Keratinocyte (primary cell): ENCODE data around the gene EME1. TPM values are rescaled to one million over a fixed set of nuclear protein-coding genes. Genes with fewer than 3 reads are reported as not detected.

Experiments used
- DNase-seq: peaks from one replicate; pipeline ENCODE4 v3.0.0-alpha.2; 2011; ENCODE audit warnings: low read depth, missing footprints, low spot score
- FAIRE-seq: peaks from 2 replicates; lab custom pipeline; 2011; peaks lifted over from hg19 to GRCh38; lab: Jason Lieb, UNC
- H2AFZ ChIP-seq: 2 replicates; pipeline ENCODE4 v1.6.0; 2012; ENCODE audit warnings: low read length, control low read depth, inconsistent platforms; ENCODE audit not compliant: control insufficient read depth
- H3K27ac ChIP-seq: 2 replicates; pipeline ENCODE4 v1.5.1; 2011; ENCODE audit warnings: low read length; ENCODE audit not compliant: control insufficient read depth, insufficient read depth
- H3K27me3 ChIP-seq: 3 replicates; pipeline ENCODE4 v1.6.0; 2011; ENCODE audit warnings: low read length; ENCODE audit not compliant: control insufficient read depth, insufficient read depth; ENCODE audit errors: extremely low read depth
- H3K36me3 ChIP-seq, 2 experiments: 2 replicates in 1 of 2; 3 replicates in 1 of 2; pipeline ENCODE4 v1.5.1; 2011; ENCODE audit warnings: low read length in 2 of 2, mild to moderate bottlenecking in 1 of 2; ENCODE audit not compliant: control insufficient read depth in 2 of 2, insufficient read depth in 2 of 2; ENCODE audit errors: extremely low read depth in 1 of 2
- H3K4me1 ChIP-seq: 3 replicates; pipeline ENCODE4 v1.5.1; 2011; ENCODE audit warnings: low read length; ENCODE audit not compliant: control insufficient read depth, insufficient read depth; ENCODE audit errors: extremely low read depth
- H3K4me2 ChIP-seq: 3 replicates; pipeline ENCODE4 v1.6.0; 2011; ENCODE audit warnings: low read depth, low read length; ENCODE audit not compliant: control insufficient read depth, insufficient read depth; ENCODE audit errors: extremely low read depth
- H3K4me3 ChIP-seq, 3 experiments: fragments of 200-600 bp in 1 of 3; sonication (generic) in 1 of 3; 2 replicates in 2 of 3; 3 replicates in 1 of 3; pipeline ENCODE4 v1.5.1; 2011 to 2016; ENCODE audit warnings: low read length in 3 of 3, mild to moderate bottlenecking in 3 of 3, control low read depth in 2 of 3, inconsistent platforms in 1 of 3, low read depth in 1 of 3, mixed read lengths in 1 of 3, mixed run types in 1 of 3, moderate library complexity in 1 of 3; ENCODE audit not compliant: control insufficient read depth in 2 of 3, insufficient read depth in 2 of 3; ENCODE audit errors: extremely low read depth in 1 of 3
- H3K79me2 ChIP-seq: 2 replicates; pipeline ENCODE4 v1.6.0; 2012; ENCODE audit warnings: low read length; ENCODE audit not compliant: control insufficient read depth, insufficient read depth
- H3K9ac ChIP-seq: 3 replicates; pipeline ENCODE4 v1.6.0; 2011; ENCODE audit warnings: low read length; ENCODE audit not compliant: control insufficient read depth, insufficient read depth; ENCODE audit errors: extremely low read depth
- H3K9me1 ChIP-seq: 3 replicates; pipeline ENCODE4 v1.6.0; 2011; ENCODE audit warnings: low read length; ENCODE audit not compliant: control insufficient read depth, insufficient read depth; ENCODE audit errors: extremely low read depth
- H3K9me3 ChIP-seq: 2 replicates; pipeline ENCODE4 v1.5.1; 2012; ENCODE audit warnings: low read depth, low read length; ENCODE audit not compliant: control insufficient read depth
- H4K20me1 ChIP-seq: 3 replicates; pipeline ENCODE4 v1.6.0; 2011; ENCODE audit warnings: low read length; ENCODE audit not compliant: control insufficient read depth, insufficient read depth; ENCODE audit errors: extremely low read depth
- EZH2 ChIP-seq: IDR thresholded peaks from one replicate; pipeline ENCODE4 v1.6.1; 2012; ENCODE audit warnings: inconsistent platforms, mild to moderate bottlenecking, low read length, moderate library complexity
- dilution Hi-C: fragments of 300-500 bp; cut with MboI; formaldehyde crosslinking; loops from one replicate; pipeline ENCODE4 v1.7.0; 2020; ENCODE audit warnings: low sequenced_read_pairs; ENCODE audit not compliant: extremely low pct_ligation_motif_present
- polyA plus RNA-seq, 5 experiments: library from polyadenylated mRNA; depleted of rRNA in 3 of 5; stranded (reverse) in 3 of 5; stranded (forward) in 1 of 5; unstranded in 1 of 5; fragments of >200 nt; gene quantifications; 1 replicate in 1 of 5; 2 replicates in 3 of 5; 3 replicates in 1 of 5; pipeline versions ENCODE4 v1.2.1 to v1.2.3, GENCODE V29; 2011 to 2012; ENCODE audit warnings: missing spikeins in 2 of 5, low read depth in 1 of 5, low replicate concordance in 1 of 5
- TF ChIP-seq, protein P1 (sequence below), 3 experiments: IDR thresholded peaks in 1 of 3; conservative IDR thresholded peaks in 1 of 3; optimal IDR thresholded peaks in 1 of 3; 2 replicates in 2 of 3; 3 replicates in 1 of 3; pipeline versions ENCODE3 to v1.5.1; 2011; ENCODE audit warnings: low read length in 3 of 3, mild to moderate bottlenecking in 3 of 3, moderate library complexity in 2 of 3, control low read depth in 1 of 3, inconsistent platforms in 1 of 3; ENCODE audit not compliant: insufficient read depth in 2 of 3; ENCODE audit errors: extremely low read depth in 1 of 3

EME1 gene
- polyA plus RNA-seq, 1 donor (not counting 4 experiments of a cell fraction or from before 2014, with no cell fraction given), result 4.7 TPM

- peaks cover 31% of the 10 kb centered on the region for H3K79me2 ChIP-seq
- H3K4me2 ChIP-seq, result peak overlapping the region; percentile 87
- peak overlapping the region; percentile 73 for H3K9ac ChIP-seq
- dilution Hi-C loops, result no loop called here
- DNase-seq (no peak), FAIRE-seq (no peak)
- no peak overlapping the region for H3K4me3 ChIP-seq
- H3K36me3 ChIP-seq, result peaks cover 0 to 1% of the 10 kb centered on the region in 2 experiments
- peaks cover 31% of the 10 kb centered on the region for H3K4me1 ChIP-seq
- H3K27me3 ChIP-seq, result no peaks in the 10 kb centered on the region
- no peaks in the 10 kb centered on the region for H4K20me1 ChIP-seq
- peaks cover 2% of the 10 kb centered on the region for H3K9me1 ChIP-seq
- no peaks in the 10 kb centered on the region for H3K9me3 ChIP-seq
- no peak overlapping the region for H3K27ac ChIP-seq
- H2AFZ ChIP-seq, result peak overlapping the region; percentile 91
- TF ChIP-seq EZH2, result no peak
- TF ChIP-seq, protein P1, sequence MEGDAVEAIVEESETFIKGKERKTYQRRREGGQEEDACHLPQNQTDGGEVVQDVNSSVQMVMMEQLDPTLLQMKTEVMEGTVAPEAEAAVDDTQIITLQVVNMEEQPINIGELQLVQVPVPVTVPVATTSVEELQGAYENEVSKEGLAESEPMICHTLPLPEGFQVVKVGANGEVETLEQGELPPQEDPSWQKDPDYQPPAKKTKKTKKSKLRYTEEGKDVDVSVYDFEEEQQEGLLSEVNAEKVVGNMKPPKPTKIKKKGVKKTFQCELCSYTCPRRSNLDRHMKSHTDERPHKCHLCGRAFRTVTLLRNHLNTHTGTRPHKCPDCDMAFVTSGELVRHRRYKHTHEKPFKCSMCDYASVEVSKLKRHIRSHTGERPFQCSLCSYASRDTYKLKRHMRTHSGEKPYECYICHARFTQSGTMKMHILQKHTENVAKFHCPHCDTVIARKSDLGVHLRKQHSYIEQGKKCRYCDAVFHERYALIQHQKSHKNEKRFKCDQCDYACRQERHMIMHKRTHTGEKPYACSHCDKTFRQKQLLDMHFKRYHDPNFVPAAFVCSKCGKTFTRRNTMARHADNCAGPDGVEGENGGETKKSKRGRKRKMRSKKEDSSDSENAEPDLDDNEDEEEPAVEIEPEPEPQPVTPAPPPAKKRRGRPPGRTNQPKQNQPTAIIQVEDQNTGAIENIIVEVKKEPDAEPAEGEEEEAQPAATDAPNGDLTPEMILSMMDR (optimal IDR thresholded peaks at IDR 0.05 in 1 of 3, IDR thresholded peaks at IDR 0.05 in 1 of 3, conservative IDR thresholded peaks at IDR 0.05 in 1 of 3; ENCODE audit: extremely low read depth in 1 of 3, insufficient read depth in 2 of 3, low read length in 3 of 3), result no peak
Measured at GRCh38 chr17:50344731-50345365, 28.2 kb upstream of the EME1 start.

DNA sequence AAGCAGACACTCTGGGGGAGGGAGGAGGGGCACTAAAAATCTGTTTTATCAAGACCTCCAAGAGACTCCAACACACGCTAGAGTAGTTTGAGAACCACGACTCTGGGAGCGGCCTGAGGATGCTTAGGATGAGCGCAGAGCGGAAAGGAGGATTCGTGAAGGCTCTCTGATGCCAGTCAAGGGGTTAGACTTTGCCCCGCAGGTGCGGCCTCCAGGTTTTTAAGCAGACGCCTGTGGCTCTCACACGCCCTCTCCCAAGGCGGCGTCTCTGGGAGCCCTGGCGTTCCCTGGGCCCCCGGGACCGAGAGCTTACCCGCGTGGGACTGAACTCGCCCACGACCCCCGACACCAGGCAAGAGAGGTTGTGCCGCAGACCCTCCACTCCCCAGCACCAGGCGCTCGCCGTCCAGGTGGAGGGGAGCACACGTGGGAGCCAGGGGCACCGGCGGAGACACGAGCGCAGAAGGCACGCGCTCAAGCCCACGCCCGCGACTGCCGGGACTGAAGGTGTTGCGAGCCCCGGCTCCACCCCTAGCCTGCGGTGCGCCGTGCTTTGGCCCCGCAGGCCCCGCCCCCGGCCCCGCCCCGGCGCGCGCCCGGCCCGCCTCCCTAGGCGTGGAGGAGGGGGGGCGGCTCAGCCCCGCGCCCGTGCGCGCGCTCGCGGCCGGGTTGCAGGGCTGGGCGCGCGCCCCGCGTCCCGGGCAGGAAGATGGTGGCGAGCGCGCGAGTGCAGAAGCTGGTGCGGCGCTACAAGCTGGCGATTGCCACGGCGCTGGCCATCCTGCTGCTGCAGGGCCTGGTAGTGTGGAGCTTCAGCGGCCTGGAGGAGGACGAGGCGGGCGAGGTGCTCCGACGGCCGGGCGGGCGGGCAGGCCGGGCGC, 27.4 kb upstream of the EME1 start, which contains the start of gene XYLT2:
Gene XYLT2, plus strand, starts transcription at position 695 of the 881 bp plus-strand sequence. Its CDS starts 15 bp downstream, at position 710.
- DNase-seq (no peak), FAIRE-seq (no peak)
- H3K36me3 ChIP-seq, result peaks cover 0 to 1% of the 10 kb centered on the region in 2 experiments
- H3K4me2 ChIP-seq, result peak within 1 kb of the TSS; percentile 99
- peak within 1 kb of the TSS; percentile 58 for H3K27ac ChIP-seq
- H3K4me3 ChIP-seq, result peak within 1 kb of the TSS; percentile 83 to 90 (median 90)
- peak within 1 kb of the TSS; percentile 91 for H2AFZ ChIP-seq
- no peak for TF ChIP-seq EZH2
- TF ChIP-seq, protein P1 (optimal IDR thresholded peaks at IDR 0.05 in 1 of 3, IDR thresholded peaks at IDR 0.05 in 1 of 3, conservative IDR thresholded peaks at IDR 0.05 in 1 of 3; ENCODE audit: extremely low read depth in 1 of 3, insufficient read depth in 2 of 3, low read length in 3 of 3), result no peak
- H3K4me1 ChIP-seq, result peaks cover 31% of the 10 kb centered on the region
- no peaks in the 10 kb centered on the region for H3K9me3 ChIP-seq
- H4K20me1 ChIP-seq, result no peaks in the 10 kb centered on the region
- peaks cover 31% of the 10 kb centered on the region for H3K79me2 ChIP-seq
- H3K27me3 ChIP-seq, result no peaks in the 10 kb centered on the region
- peaks cover 2% of the 10 kb centered on the region for H3K9me1 ChIP-seq
- H3K9ac ChIP-seq, result peak within 1 kb of the TSS; percentile 84
- dilution Hi-C loops, result no loop called here
